ENCODE measurements around the gene CNIH3.

The CNIH3 gene

GRCh38 chr1:224751624-224752311 is 135.7 kb downstream of the CNIH3 start:
- no peak; the same call in 2 of the 3 replicates for ATAC-seq
- TF ChIP-seq PATZ1 (CRISPR knock-in tag; IDR thresholded peaks at IDR 0.05; ENCODE audit: borderline replicate concordance) (no peak), OSR1 (CRISPR knock-in tag; IDR thresholded peaks at IDR 0.05) (no peak), RARB (CRISPR knock-in tag; IDR thresholded peaks at IDR 0.05) (no peak), ZNF8 (CRISPR knock-in tag; IDR thresholded peaks at IDR 0.05) (no peak), ZC3H10 (CRISPR knock-in tag; IDR thresholded peaks at IDR 0.05) (no peak), POU6F1 (CRISPR knock-in tag; IDR thresholded peaks at IDR 0.05; ENCODE audit: borderline replicate concordance, low read depth) (no peak), ARNTL (CRISPR knock-in tag; IDR thresholded peaks at IDR 0.05; ENCODE audit: borderline replicate concordance, low read depth) (no peak), TCF4 (CRISPR knock-in tag; IDR thresholded peaks at IDR 0.05; ENCODE audit: borderline replicate concordance) (no peak)
- TF ChIP-seq, protein P1, sequence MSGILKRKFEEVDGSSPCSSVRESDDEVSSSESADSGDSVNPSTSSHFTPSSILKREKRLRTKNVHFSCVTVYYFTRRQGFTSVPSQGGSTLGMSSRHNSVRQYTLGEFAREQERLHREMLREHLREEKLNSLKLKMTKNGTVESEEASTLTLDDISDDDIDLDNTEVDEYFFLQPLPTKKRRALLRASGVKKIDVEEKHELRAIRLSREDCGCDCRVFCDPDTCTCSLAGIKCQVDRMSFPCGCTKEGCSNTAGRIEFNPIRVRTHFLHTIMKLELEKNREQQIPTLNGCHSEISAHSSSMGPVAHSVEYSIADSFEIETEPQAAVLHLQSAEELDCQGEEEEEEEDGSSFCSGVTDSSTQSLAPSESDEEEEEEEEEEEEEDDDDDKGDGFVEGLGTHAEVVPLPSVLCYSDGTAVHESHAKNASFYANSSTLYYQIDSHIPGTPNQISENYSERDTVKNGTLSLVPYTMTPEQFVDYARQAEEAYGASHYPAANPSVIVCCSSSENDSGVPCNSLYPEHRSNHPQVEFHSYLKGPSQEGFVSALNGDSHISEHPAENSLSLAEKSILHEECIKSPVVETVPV (CRISPR knock-in tag; IDR thresholded peaks at IDR 0.05) = no peak

- no peak for ATAC-seq
- no peak for TF ChIP-seq ZNF70 (CRISPR knock-in tag; IDR thresholded peaks at IDR 0.05)
- no peak for TF ChIP-seq ZFP30 (CRISPR knock-in tag; IDR thresholded peaks at IDR 0.05)
- no peak for TF ChIP-seq PPARA (CRISPR knock-in tag; IDR thresholded peaks at IDR 0.05; ENCODE audit: borderline replicate concordance)
- TF ChIP-seq PATZ1 (CRISPR knock-in tag; IDR thresholded peaks at IDR 0.05; ENCODE audit: borderline replicate concordance) = no peak
- no peak for TF ChIP-seq GLIS3 (CRISPR knock-in tag; IDR thresholded peaks at IDR 0.05)
- no peak for TF ChIP-seq ESRRG (CRISPR knock-in tag; IDR thresholded peaks at IDR 0.05)
- no peak for TF ChIP-seq OSR1 (CRISPR knock-in tag; IDR thresholded peaks at IDR 0.05)
- no peak for TF ChIP-seq RARB (CRISPR knock-in tag; IDR thresholded peaks at IDR 0.05)
- TF ChIP-seq, protein P2, sequence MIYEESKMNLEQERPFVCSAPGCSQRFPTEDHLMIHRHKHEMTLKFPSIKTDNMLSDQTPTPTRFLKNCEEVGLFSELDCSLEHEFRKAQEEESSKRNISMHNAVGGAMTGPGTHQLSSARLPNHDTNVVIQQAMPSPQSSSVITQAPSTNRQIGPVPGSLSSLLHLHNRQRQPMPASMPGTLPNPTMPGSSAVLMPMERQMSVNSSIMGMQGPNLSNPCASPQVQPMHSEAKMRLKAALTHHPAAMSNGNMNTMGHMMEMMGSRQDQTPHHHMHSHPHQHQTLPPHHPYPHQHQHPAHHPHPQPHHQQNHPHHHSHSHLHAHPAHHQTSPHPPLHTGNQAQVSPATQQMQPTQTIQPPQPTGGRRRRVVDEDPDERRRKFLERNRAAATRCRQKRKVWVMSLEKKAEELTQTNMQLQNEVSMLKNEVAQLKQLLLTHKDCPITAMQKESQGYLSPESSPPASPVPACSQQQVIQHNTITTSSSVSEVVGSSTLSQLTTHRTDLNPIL (CRISPR knock-in tag; IDR thresholded peaks at IDR 0.05; ENCODE audit: low read depth) = no peak
- no peak for TF ChIP-seq TOX (CRISPR knock-in tag; IDR thresholded peaks at IDR 0.05; ENCODE audit: borderline replicate concordance)
- no peak for TF ChIP-seq ZNF565 (CRISPR knock-in tag; conservative IDR thresholded peaks at IDR 0.05; ENCODE audit: low read depth)
- no peak for TF ChIP-seq SNAI2 (CRISPR knock-in tag; IDR thresholded peaks at IDR 0.05)
- TF ChIP-seq TCF4 (CRISPR knock-in tag; IDR thresholded peaks at IDR 0.05; ENCODE audit: borderline replicate concordance) = no peak
- no peak for TF ChIP-seq TSHZ2 (CRISPR knock-in tag; IDR thresholded peaks at IDR 0.05)
- TF ChIP-seq, protein P1 (CRISPR knock-in tag; IDR thresholded peaks at IDR 0.05) = no peak
- TF ChIP-seq BACH2 (CRISPR knock-in tag; IDR thresholded peaks at IDR 0.05; ENCODE audit: borderline replicate concordance) = no peak
- TF ChIP-seq ZC3H10 (CRISPR knock-in tag; IDR thresholded peaks at IDR 0.05) = no peak
These were observed 137.4 kb downstream of the CNIH3 start for GRCh38 chr1:224753491-224753890.

All from SK-N-SH treated with all-trans-retinoic acid at 6 μM for 48 hours (cell line).